HFF-Myc (cell line): ENCODE data around the gene NT5M.

Source experiments
- DNase-seq: peaks from one replicate; pipeline ENCODE4 v3.0.0-alpha.2; 2011; ENCODE audit warnings: low read depth; ENCODE audit errors: extremely low read depth
- H3K4me3 ChIP-seq: replicated peaks from 2 replicates; pipeline ENCODE4 v1.5.1; 2011; ENCODE audit warnings: low read depth, mild to moderate bottlenecking, control low read depth, low read length
- TF ChIP-seq, protein P1 (sequence below): IDR thresholded peaks from 2 replicates; pipeline ENCODE4 v1.5.1; 2012; ENCODE audit warnings: mild to moderate bottlenecking, low read depth, low read length, control low read depth; ENCODE audit errors: missing control alignments

Gene NT5M

GRCh38 chr17:17366941-17367875, 64.0 kb downstream of the NT5M start:
- H3K4me3 ChIP-seq: no peak overlapping the region
- DNase-seq: no peak
- TF ChIP-seq, protein P1, sequence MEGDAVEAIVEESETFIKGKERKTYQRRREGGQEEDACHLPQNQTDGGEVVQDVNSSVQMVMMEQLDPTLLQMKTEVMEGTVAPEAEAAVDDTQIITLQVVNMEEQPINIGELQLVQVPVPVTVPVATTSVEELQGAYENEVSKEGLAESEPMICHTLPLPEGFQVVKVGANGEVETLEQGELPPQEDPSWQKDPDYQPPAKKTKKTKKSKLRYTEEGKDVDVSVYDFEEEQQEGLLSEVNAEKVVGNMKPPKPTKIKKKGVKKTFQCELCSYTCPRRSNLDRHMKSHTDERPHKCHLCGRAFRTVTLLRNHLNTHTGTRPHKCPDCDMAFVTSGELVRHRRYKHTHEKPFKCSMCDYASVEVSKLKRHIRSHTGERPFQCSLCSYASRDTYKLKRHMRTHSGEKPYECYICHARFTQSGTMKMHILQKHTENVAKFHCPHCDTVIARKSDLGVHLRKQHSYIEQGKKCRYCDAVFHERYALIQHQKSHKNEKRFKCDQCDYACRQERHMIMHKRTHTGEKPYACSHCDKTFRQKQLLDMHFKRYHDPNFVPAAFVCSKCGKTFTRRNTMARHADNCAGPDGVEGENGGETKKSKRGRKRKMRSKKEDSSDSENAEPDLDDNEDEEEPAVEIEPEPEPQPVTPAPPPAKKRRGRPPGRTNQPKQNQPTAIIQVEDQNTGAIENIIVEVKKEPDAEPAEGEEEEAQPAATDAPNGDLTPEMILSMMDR: no peak

GRCh38 chr17:17367931-17368330, 64.8 kb downstream of the NT5M start:
- H3K4me3 ChIP-seq: no peak overlapping the region
- TF ChIP-seq, protein P1: no peak
- DNase-seq: no peak

- no peak overlapping the region for H3K4me3 ChIP-seq
- TF ChIP-seq, protein P1: no peak
- no peak for DNase-seq
Observed at GRCh38 chr17:17370711-17371110, 67.5 kb downstream of the NT5M start.

DNA sequence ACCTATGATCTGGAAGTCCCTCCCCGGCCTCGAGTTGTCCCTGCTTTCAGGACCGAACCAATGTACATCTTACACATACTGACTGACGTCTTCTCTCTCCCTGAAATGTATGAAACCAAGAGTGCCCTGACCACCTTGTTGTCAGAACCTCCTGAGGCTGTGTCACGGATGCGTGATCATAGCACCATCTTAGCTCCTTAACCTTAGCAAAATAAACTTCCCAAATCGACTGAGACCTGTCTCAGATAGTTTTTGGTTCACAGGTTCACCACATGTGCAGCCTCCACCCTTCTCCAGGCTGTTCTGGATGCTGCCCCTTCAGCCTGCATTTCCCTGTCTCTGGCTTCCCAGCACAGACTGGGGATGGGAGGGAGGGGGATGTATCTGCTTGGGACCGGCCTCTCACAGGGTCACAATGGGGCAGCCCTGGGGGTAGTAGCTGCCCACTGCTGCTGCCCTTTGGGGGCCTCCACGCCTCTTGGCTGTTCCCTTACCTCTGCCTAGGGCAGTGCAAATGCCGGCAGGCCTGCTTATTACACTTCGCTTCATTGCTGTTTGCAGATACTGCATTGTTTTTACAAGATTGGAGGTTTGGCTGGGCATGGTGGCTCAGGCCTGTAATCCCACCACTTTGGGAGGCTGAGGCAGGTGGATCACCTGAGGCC, 69.8 kb downstream of the NT5M start:
- no peak overlapping the region for H3K4me3 ChIP-seq
- TF ChIP-seq, protein P1: no peak
- DNase-seq: no peak

- H3K4me3 ChIP-seq: no peak overlapping the region
- TF ChIP-seq, protein P1: no peak
- no peak for DNase-seq
Observed at GRCh38 chr17:17375841-17376240, 72.7 kb downstream of the NT5M start.

GRCh38 chr17:17376362-17376761, 73.2 kb downstream of the NT5M start:
- TF ChIP-seq, protein P1: no peak

More at GRCh38 chr17:17376362-17376761, 73.2 kb downstream of the NT5M start:
- H3K4me3 ChIP-seq: no peak overlapping the region
- no peak for DNase-seq
